GM23338 (cell line): ENCODE results near the gene HECTD1. TPM values are rescaled to one million over a fixed set of nuclear protein-coding genes. Genes with fewer than 3 reads are reported as not detected.
"Not testable (repeated sequence)": the region's sequence is repeated elsewhere in the genome, so short reads cannot be mapped to it uniquely, and the experiment has no call there.

Source experiments
- ATAC-seq: fragments of 200-7000 bp; cut with Tn5 transposase; 3 replicates; pipeline ENCODE4 v1.9.1; 2020
- DNase-seq: peaks from one replicate; pipeline ENCODE4 v3.0.0-alpha.2; 2015; ENCODE audit warnings: low spot score
- H2AFZ ChIP-seq: fragments of 200-600 bp; sonication (generic); 2 replicates; pipeline ENCODE4 v1.8.0; 2016; ENCODE audit warnings: antibody characterized with exemption, mild to moderate bottlenecking, moderate library complexity
- H3F3A ChIP-seq: fragments of 200-600 bp; sonication (generic); replicated peaks from 2 replicates; pipeline ENCODE4 v1.8.0; 2017; ENCODE audit warnings: antibody characterized with exemption, mixed run types, low read depth
- H3K27ac ChIP-seq: fragments of 200-600 bp; sonication (generic); 2 replicates; pipeline ENCODE4 v1.6.1; 2016; ENCODE audit warnings: low read depth
- H3K27me3 ChIP-seq: fragments of 200-600 bp; sonication (generic); 2 replicates; pipeline ENCODE4 v1.8.0; 2016; ENCODE audit warnings: mild to moderate bottlenecking, mixed run types, moderate library complexity; ENCODE audit not compliant: insufficient read depth
- H3K36me3 ChIP-seq: fragments of 200-600 bp; sonication (generic); 2 replicates; pipeline ENCODE4 v1.8.0; 2016; ENCODE audit warnings: mild to moderate bottlenecking; ENCODE audit not compliant: insufficient read depth
- H3K4me1 ChIP-seq: fragments of 200-600 bp; sonication (generic); 2 replicates; pipeline ENCODE4 v1.8.0; 2016; ENCODE audit warnings: mild to moderate bottlenecking, moderate library complexity; ENCODE audit not compliant: insufficient read depth
- H3K4me2 ChIP-seq: fragments of 200-600 bp; sonication (generic); 2 replicates; pipeline ENCODE4 v1.7.1; 2017; ENCODE audit warnings: mixed run types
- H3K4me3 ChIP-seq: fragments of 200-600 bp; sonication (generic); 2 replicates; pipeline ENCODE4 v1.6.1; 2016; ENCODE audit warnings: mixed run types
- H3K79me2 ChIP-seq: fragments of 200-600 bp; sonication (generic); replicated peaks from 2 replicates; pipeline ENCODE4 v1.8.0; 2017; ENCODE audit warnings: mild to moderate bottlenecking; ENCODE audit not compliant: insufficient read depth
- H3K9me2 ChIP-seq: fragments of 200-600 bp; sonication (generic); 2 replicates; pipeline ENCODE4 v1.8.0; 2017; ENCODE audit not compliant: insufficient read depth
- H4K20me1 ChIP-seq: fragments of 200-600 bp; sonication (generic); replicated peaks from 2 replicates; pipeline ENCODE4 v1.8.0; 2017; ENCODE audit warnings: mild to moderate bottlenecking; ENCODE audit not compliant: insufficient read depth
- H3K27ac Mint-ChIP-seq: 2 replicates; pipeline ENCODE4 v1.8.0; 2020; ENCODE audit warnings: inconsistent platforms, mild to moderate bottlenecking, moderate library complexity, mixed read lengths
- H3K27me3 Mint-ChIP-seq: 3 replicates; pipeline ENCODE4 v1.8.0; 2022; ENCODE audit warnings: low read depth, mild to moderate bottlenecking, moderate library complexity, mixed read lengths, inconsistent platforms; ENCODE audit not compliant: insufficient read depth, poor library complexity
- H3K36me3 Mint-ChIP-seq: 3 replicates; pipeline ENCODE4 v1.8.0; 2021; ENCODE audit warnings: low read depth, mild to moderate bottlenecking, inconsistent platforms, moderate library complexity, mixed read lengths
- H3K4me1 Mint-ChIP-seq: 3 replicates; pipeline ENCODE4 v1.8.0; 2020; ENCODE audit warnings: mild to moderate bottlenecking, inconsistent platforms, mixed read lengths
- H3K4me3 Mint-ChIP-seq: 3 replicates; pipeline ENCODE4 v1.8.0; 2021; ENCODE audit warnings: moderate library complexity, mild to moderate bottlenecking, inconsistent platforms, mixed read lengths
- H3K9me3 Mint-ChIP-seq: 3 replicates; pipeline ENCODE4 v1.8.0; 2020; ENCODE audit warnings: moderate library complexity, mild to moderate bottlenecking, inconsistent platforms, mixed read lengths
- CREB1 ChIP-seq: fragments of 250-450 bp; sonication (Bioruptor Pico); IDR thresholded peaks from 2 replicates; pipeline ENCODE4 v1.5.0; 2020; ENCODE audit warnings: low read depth, mild to moderate bottlenecking, moderate library complexity
- JUNB ChIP-seq: IDR thresholded peaks from one replicate; pipeline ENCODE4 v1.6.1; 2016; ENCODE audit warnings: antibody characterized with exemption; ENCODE audit not compliant: unreplicated experiment
- NANOG ChIP-seq: IDR thresholded peaks from 2 replicates; pipeline ENCODE4 v1.6.1; 2016; ENCODE audit warnings: antibody characterized with exemption, borderline replicate concordance
- STAT1 ChIP-seq: IDR thresholded peaks from one replicate; pipeline ENCODE4 v1.6.1; 2016; ENCODE audit warnings: antibody characterized with exemption; ENCODE audit not compliant: unreplicated experiment
- ZNF114 ChIP-seq: fragments of 250-450 bp; sonication (Bioruptor Pico); IDR thresholded peaks from 2 replicates; pipeline ENCODE4 v1.5.0; 2020; ENCODE audit warnings: mild to moderate bottlenecking, moderate library complexity
- polyA plus RNA-seq: library from polyadenylated mRNA; unstranded; fragments of >200 nt; fragmentation: Nextera tagmentation; extraction: Ambion mirVana; gene quantifications from 2 replicates; pipeline ENCODE4 v1.2.1, GENCODE V29; 2016
- total RNA-seq: library from RNA; depleted of rRNA; stranded (reverse); fragments of >200 nt; shearing (Covaris generic); gene quantifications from 2 replicates; pipeline ENCODE4 v1.2.3, GENCODE V29; 2014
- TF ChIP-seq, protein P1 (sequence below), 2 experiments: fragments of 200-600 bp in 1 of 2; sonication (generic) in 1 of 2; conservative IDR thresholded peaks; 2 replicates each; pipeline versions ENCODE4 v1.5.1 to v1.6.1; 2016 to 2017; ENCODE audit warnings: antibody characterized with exemption in 2 of 2, low read depth in 2 of 2, mild to moderate bottlenecking in 2 of 2, moderate library complexity in 1 of 2
- TF ChIP-seq, protein P2 (sequence below): fragments of 250-450 bp; sonication (Bioruptor Pico); IDR thresholded peaks from 2 replicates; pipeline ENCODE4 v1.5.0; 2020; ENCODE audit warnings: mild to moderate bottlenecking, moderate library complexity
- TF ChIP-seq, protein P3 (sequence below): IDR thresholded peaks from one replicate; pipeline ENCODE4 v1.6.1; 2018; ENCODE audit warnings: antibody characterized with exemption; ENCODE audit not compliant: unreplicated experiment

Gene HECTD1
- total and polyA plus RNA-seq, 2 experiments from 2014 or later: 42.1 to 132 TPM

DNA sequence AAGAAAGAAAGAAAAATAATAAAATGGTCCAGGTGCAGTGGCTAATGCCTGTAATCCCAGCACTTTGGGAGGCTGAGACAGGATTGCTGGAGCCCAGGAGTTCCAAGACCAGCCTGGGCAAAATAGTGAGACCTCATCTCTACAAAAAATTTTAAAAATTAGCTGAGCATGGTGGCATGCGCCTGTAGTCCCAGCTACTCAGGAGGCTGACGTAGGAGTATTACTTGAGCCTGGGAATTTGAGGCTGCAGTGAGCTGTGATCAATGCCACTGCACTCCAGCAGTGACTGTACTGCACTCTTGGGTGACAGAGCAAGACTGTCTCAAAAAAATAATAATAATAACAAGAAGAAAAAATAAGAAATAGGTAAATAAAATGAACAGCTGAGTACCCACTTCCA is 23.7 kb upstream of the HECTD1 start:
- not testable (repeated sequence) for H3K27me3 Mint-ChIP-seq, H3K36me3 Mint-ChIP-seq, H3K4me3 ChIP-seq, H3K9me2 ChIP-seq, H3K79me2 ChIP-seq, H3K4me1 Mint-ChIP-seq, H3K27ac ChIP-seq, H3K27me3 ChIP-seq, ATAC-seq, H4K20me1 ChIP-seq, H3K4me3 Mint-ChIP-seq, H3K4me2 ChIP-seq, H3K27ac Mint-ChIP-seq, H3K36me3 ChIP-seq, H3K9me3 Mint-ChIP-seq, DNase-seq, H3F3A ChIP-seq
- peaks cover 15% of the 10 kb centered on the region for H3K4me1 ChIP-seq
- H2AFZ ChIP-seq: peak overlapping the region; percentile 67; the same call in 1 of the 2 replicates

DNA sequence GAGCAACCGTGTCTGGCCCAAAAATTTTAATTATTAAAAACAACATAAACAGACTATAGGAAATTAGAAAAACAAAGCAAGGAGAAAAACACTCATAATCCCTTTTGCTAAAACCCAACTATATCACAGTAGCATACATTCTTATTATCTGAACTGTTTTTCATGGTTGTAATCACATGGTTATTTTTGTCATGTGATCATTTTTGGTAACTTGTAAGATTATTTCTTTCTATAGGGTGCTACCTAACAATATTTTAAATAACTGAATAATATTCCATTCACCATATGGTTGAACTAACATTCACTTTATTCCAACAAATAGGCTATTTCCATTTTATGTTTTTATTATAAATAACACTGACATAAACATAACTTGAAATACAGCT is 23.0 kb upstream of the HECTD1 start:
- H3K27me3 ChIP-seq: no peaks in the 10 kb centered on the region
- no peaks in the 10 kb centered on the region for H4K20me1 ChIP-seq
- Mint-ChIP-seq H3K36me3 (no peaks in the 10 kb centered on the region), H3K4me3 (no peak overlapping the region), H3K9me3 (no peaks in the 10 kb centered on the region), H3K27me3 (no peaks in the 10 kb centered on the region), H3K27ac (no peak overlapping the region), H3K4me1 (peaks cover 6% of the 10 kb centered on the region; the same call in 2 of the 3 replicates)
- H3K36me3 ChIP-seq: no peaks in the 10 kb centered on the region
- TF ChIP-seq JUNB: no peak
- no peak for TF ChIP-seq NANOG
- TF ChIP-seq, protein P1, sequence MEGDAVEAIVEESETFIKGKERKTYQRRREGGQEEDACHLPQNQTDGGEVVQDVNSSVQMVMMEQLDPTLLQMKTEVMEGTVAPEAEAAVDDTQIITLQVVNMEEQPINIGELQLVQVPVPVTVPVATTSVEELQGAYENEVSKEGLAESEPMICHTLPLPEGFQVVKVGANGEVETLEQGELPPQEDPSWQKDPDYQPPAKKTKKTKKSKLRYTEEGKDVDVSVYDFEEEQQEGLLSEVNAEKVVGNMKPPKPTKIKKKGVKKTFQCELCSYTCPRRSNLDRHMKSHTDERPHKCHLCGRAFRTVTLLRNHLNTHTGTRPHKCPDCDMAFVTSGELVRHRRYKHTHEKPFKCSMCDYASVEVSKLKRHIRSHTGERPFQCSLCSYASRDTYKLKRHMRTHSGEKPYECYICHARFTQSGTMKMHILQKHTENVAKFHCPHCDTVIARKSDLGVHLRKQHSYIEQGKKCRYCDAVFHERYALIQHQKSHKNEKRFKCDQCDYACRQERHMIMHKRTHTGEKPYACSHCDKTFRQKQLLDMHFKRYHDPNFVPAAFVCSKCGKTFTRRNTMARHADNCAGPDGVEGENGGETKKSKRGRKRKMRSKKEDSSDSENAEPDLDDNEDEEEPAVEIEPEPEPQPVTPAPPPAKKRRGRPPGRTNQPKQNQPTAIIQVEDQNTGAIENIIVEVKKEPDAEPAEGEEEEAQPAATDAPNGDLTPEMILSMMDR (conservative IDR thresholded peaks at IDR 0.05; ENCODE audit: low read depth in 2 of 2): no peak
- TF ChIP-seq CREB1 (CRISPR knock-in tag): no peak
- TF ChIP-seq, protein P2, sequence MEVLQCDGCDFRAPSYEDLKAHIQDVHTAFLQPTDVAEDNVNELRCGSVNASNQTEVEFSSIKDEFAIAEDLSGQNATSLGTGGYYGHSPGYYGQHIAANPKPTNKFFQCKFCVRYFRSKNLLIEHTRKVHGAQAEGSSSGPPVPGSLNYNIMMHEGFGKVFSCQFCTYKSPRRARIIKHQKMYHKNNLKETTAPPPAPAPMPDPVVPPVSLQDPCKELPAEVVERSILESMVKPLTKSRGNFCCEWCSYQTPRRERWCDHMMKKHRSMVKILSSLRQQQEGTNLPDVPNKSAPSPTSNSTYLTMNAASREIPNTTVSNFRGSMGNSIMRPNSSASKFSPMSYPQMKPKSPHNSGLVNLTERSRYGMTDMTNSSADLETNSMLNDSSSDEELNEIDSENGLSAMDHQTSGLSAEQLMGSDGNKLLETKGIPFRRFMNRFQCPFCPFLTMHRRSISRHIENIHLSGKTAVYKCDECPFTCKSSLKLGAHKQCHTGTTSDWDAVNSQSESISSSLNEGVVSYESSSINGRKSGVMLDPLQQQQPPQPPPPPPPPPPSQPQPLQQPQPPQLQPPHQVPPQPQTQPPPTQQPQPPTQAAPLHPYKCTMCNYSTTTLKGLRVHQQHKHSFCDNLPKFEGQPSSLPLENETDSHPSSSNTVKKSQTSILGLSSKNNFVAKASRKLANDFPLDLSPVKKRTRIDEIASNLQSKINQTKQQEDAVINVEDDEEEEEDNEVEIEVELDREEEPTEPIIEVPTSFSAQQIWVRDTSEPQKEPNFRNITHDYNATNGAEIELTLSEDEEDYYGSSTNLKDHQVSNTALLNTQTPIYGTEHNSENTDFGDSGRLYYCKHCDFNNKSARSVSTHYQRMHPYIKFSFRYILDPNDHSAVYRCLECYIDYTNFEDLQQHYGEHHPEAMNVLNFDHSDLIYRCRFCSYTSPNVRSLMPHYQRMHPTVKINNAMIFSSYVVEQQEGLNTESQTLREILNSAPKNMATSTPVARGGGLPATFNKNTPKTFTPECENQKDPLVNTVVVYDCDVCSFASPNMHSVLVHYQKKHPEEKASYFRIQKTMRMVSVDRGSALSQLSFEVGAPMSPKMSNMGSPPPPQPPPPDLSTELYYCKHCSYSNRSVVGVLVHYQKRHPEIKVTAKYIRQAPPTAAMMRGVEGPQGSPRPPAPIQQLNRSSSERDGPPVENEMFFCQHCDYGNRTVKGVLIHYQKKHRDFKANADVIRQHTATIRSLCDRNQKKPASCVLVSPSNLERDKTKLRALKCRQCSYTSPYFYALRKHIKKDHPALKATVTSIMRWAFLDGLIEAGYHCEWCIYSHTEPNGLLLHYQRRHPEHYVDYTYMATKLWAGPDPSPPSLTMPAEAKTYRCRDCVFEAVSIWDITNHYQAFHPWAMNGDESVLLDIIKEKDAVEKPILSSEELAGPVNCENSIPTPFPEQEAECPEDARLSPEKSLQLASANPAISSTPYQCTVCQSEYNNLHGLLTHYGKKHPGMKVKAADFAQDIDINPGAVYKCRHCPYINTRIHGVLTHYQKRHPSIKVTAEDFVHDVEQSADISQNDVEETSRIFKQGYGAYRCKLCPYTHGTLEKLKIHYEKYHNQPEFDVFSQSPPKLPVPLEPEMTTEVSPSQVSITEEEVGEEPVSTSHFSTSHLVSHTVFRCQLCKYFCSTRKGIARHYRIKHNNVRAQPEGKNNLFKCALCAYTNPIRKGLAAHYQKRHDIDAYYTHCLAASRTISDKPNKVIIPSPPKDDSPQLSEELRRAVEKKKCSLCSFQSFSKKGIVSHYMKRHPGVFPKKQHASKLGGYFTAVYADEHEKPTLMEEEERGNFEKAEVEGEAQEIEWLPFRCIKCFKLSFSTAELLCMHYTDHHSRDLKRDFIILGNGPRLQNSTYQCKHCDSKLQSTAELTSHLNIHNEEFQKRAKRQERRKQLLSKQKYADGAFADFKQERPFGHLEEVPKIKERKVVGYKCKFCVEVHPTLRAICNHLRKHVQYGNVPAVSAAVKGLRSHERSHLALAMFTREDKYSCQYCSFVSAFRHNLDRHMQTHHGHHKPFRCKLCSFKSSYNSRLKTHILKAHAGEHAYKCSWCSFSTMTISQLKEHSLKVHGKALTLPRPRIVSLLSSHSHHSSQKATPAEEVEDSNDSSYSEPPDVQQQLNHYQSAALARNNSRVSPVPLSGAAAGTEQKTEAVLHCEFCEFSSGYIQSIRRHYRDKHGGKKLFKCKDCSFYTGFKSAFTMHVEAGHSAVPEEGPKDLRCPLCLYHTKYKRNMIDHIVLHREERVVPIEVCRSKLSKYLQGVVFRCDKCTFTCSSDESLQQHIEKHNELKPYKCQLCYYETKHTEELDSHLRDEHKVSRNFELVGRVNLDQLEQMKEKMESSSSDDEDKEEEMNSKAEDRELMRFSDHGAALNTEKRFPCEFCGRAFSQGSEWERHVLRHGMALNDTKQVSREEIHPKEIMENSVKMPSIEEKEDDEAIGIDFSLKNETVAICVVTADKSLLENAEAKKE (CRISPR knock-in tag): no peak
- TF ChIP-seq ZNF114 (CRISPR knock-in tag): no peak
- TF ChIP-seq, protein P3, sequence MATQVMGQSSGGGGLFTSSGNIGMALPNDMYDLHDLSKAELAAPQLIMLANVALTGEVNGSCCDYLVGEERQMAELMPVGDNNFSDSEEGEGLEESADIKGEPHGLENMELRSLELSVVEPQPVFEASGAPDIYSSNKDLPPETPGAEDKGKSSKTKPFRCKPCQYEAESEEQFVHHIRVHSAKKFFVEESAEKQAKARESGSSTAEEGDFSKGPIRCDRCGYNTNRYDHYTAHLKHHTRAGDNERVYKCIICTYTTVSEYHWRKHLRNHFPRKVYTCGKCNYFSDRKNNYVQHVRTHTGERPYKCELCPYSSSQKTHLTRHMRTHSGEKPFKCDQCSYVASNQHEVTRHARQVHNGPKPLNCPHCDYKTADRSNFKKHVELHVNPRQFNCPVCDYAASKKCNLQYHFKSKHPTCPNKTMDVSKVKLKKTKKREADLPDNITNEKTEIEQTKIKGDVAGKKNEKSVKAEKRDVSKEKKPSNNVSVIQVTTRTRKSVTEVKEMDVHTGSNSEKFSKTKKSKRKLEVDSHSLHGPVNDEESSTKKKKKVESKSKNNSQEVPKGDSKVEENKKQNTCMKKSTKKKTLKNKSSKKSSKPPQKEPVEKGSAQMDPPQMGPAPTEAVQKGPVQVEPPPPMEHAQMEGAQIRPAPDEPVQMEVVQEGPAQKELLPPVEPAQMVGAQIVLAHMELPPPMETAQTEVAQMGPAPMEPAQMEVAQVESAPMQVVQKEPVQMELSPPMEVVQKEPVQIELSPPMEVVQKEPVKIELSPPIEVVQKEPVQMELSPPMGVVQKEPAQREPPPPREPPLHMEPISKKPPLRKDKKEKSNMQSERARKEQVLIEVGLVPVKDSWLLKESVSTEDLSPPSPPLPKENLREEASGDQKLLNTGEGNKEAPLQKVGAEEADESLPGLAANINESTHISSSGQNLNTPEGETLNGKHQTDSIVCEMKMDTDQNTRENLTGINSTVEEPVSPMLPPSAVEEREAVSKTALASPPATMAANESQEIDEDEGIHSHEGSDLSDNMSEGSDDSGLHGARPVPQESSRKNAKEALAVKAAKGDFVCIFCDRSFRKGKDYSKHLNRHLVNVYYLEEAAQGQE: no peak
- TF ChIP-seq STAT1: no peak
- no peak overlapping the region for H3K27ac ChIP-seq
- no peaks in the 10 kb centered on the region for H3K9me2 ChIP-seq
- H3K4me3 ChIP-seq: no peak overlapping the region
- H2AFZ ChIP-seq: no peak overlapping the region
- no peaks in the 10 kb centered on the region for H3F3A ChIP-seq
- no peak overlapping the region for H3K4me2 ChIP-seq
- no peak for DNase-seq
- no peaks in the 10 kb centered on the region for H3K79me2 ChIP-seq
- peaks cover 15% of the 10 kb centered on the region for H3K4me1 ChIP-seq
- ATAC-seq: no peak
